ENCODE measurements around the gene PRR33.
A peak's percentile ranks its signal among the peaks of the same experiment; 100 is the strongest.
"Not testable (repeated sequence)": the region's sequence is repeated elsewhere in the genome, so short reads cannot be mapped to it uniquely, and the experiment has no call there.

PRR33 gene

GRCh38 chr11:1878137-1879031 lies 13.3 kb downstream of the PRR33 start:
- no peak for FAIRE-seq
- DNase-seq (ENCODE audit: insufficient read length, low spot score), result peak; percentile 22
- no peak for TF ChIP-seq SPI1 (IDR thresholded peaks at IDR 0.05; ENCODE audit: low read depth, low read length)
- no peak for TF ChIP-seq POU2F2 (IDR thresholded peaks at IDR 0.05; ENCODE audit: low read depth, low read length)
- no peak for TF ChIP-seq POLR2A (IDR thresholded peaks at IDR 0.05; ENCODE audit: low read depth, low read length)
- no peak for TF ChIP-seq PAX5 (IDR thresholded peaks at IDR 0.05; ENCODE audit: insufficient read depth, low read length, severe bottlenecking)
- TF ChIP-seq POLR2AphosphoS5 (IDR thresholded peaks at IDR 0.05; ENCODE audit: low read depth, low read length), result no peak
- TF ChIP-seq TAF1 (IDR thresholded peaks at IDR 0.05; ENCODE audit: low read depth, low read length), result no peak

- FAIRE-seq (no peak), DNase-seq (ENCODE audit: insufficient read length, low spot score) (no peak)
- TF ChIP-seq POLR2A (IDR thresholded peaks at IDR 0.05; ENCODE audit: low read depth, low read length) (no peak), POLR2AphosphoS5 (IDR thresholded peaks at IDR 0.05; ENCODE audit: low read depth, low read length) (peak; percentile 33; the same call in 1 of the 2 replicates), TAF1 (IDR thresholded peaks at IDR 0.05; ENCODE audit: low read depth, low read length) (no peak), POU2F2 (IDR thresholded peaks at IDR 0.05; ENCODE audit: low read depth, low read length) (no peak)
Measured at GRCh38 chr11:1877211-1878136, 14.2 kb downstream of the PRR33 start.

- no peak for FAIRE-seq
- TF ChIP-seq POLR2AphosphoS5 (IDR thresholded peaks at IDR 0.05; ENCODE audit: low read depth, low read length), result no peak
- no peak for TF ChIP-seq SPI1 (IDR thresholded peaks at IDR 0.05; ENCODE audit: low read depth, low read length)
- no peak for TF ChIP-seq POU2F2 (IDR thresholded peaks at IDR 0.05; ENCODE audit: low read depth, low read length)
- no peak for TF ChIP-seq TAF1 (IDR thresholded peaks at IDR 0.05; ENCODE audit: low read depth, low read length)
- TF ChIP-seq PAX5 (IDR thresholded peaks at IDR 0.05; ENCODE audit: insufficient read depth, low read length, severe bottlenecking), result no peak
- no peak for TF ChIP-seq POLR2A (IDR thresholded peaks at IDR 0.05; ENCODE audit: low read depth, low read length)
- peak; percentile 63 for DNase-seq (ENCODE audit: insufficient read length, low spot score)
Measured at GRCh38 chr11:1876361-1877063, 15.2 kb downstream of the PRR33 start.

GRCh38 chr11:1875851-1876301 lies 15.8 kb downstream of the PRR33 start:
- not testable (repeated sequence) for FAIRE-seq; DNase-seq (ENCODE audit: insufficient read length, low spot score)

GRCh38 chr11:1875093-1875850 lies 16.4 kb downstream of the PRR33 start:
- TF ChIP-seq SPI1 (IDR thresholded peaks at IDR 0.05; ENCODE audit: low read depth, low read length), result no peak
- no peak for TF ChIP-seq POLR2AphosphoS5 (IDR thresholded peaks at IDR 0.05; ENCODE audit: low read depth, low read length)
- no peak for TF ChIP-seq TAF1 (IDR thresholded peaks at IDR 0.05; ENCODE audit: low read depth, low read length)
- TF ChIP-seq POU2F2 (IDR thresholded peaks at IDR 0.05; ENCODE audit: low read depth, low read length), result no peak
- TF ChIP-seq POLR2A (IDR thresholded peaks at IDR 0.05; ENCODE audit: low read depth, low read length), result no peak
- no peak for TF ChIP-seq PAX5 (IDR thresholded peaks at IDR 0.05; ENCODE audit: insufficient read depth, low read length, severe bottlenecking)
- FAIRE-seq (no peak), DNase-seq (ENCODE audit: insufficient read length, low spot score) (peak; percentile 17)

GRCh38 chr11:1874441-1875092 lies 17.1 kb downstream of the PRR33 start:
- not testable (repeated sequence) for FAIRE-seq; DNase-seq (ENCODE audit: insufficient read length, low spot score)

GRCh38 chr11:1873813-1874150 lies 17.9 kb downstream of the PRR33 start:
- not testable (repeated sequence) for DNase-seq (ENCODE audit: insufficient read length, low spot score); FAIRE-seq

GRCh38 chr11:1873048-1873812 lies 18.5 kb downstream of the PRR33 start:
- TF ChIP-seq TAF1 (IDR thresholded peaks at IDR 0.05; ENCODE audit: low read depth, low read length) (no peak), PAX5 (IDR thresholded peaks at IDR 0.05; ENCODE audit: insufficient read depth, low read length, severe bottlenecking) (no peak), POLR2AphosphoS5 (IDR thresholded peaks at IDR 0.05; ENCODE audit: low read depth, low read length) (no peak), POU2F2 (IDR thresholded peaks at IDR 0.05; ENCODE audit: low read depth, low read length) (no peak), POLR2A (IDR thresholded peaks at IDR 0.05; ENCODE audit: low read depth, low read length) (no peak), SPI1 (IDR thresholded peaks at IDR 0.05; ENCODE audit: low read depth, low read length) (no peak)
- no peak for FAIRE-seq
- DNase-seq (ENCODE audit: insufficient read length, low spot score), result no peak
